OCI-LY7 (cell line): ENCODE results near the gene IL6R. TPM values are rescaled to one million over a fixed set of nuclear protein-coding genes. Genes with fewer than 3 reads are reported as not detected.

Source experiments
- BruUV-seq: library from RNA; stranded (reverse); fragments of 400-500 nt; replicated peaks from 2 replicates; lab custom pipeline; 2021; lab: Mats Ljungman, UMichigan
- CTCF ChIA-PET: fragments of 300-600 bp; sonication (Branson Sonifier 250); formaldehyde crosslinking; loops from one replicate; lab custom pipeline; 2022; ENCODE audit warnings: antibody characterized with exemption; ENCODE audit not compliant: unreplicated experiment; lab: Charles Lee
- POLR2A ChIA-PET: fragments of 300-600 bp; sonication (Branson Sonifier 250); formaldehyde crosslinking; loops from one replicate; lab custom pipeline; 2022; ENCODE audit warnings: antibody characterized with exemption; lab: Charles Lee
- DNase-seq: peaks from one replicate; pipeline ENCODE4 v3.0.0-alpha.2; 2015; ENCODE audit warnings: low spot score
- H2AFZ ChIP-seq: fragments of 200-600 bp; sonication (generic), shearing (Covaris generic); 2 replicates; pipeline ENCODE4 v1.6.1; 2014; ENCODE audit warnings: mild to moderate bottlenecking, antibody characterized with exemption, low read length, moderate library complexity
- H3K27ac ChIP-seq: fragments of 200-600 bp; sonication (generic); 2 replicates; pipeline ENCODE4 v1.5.1; 2014; ENCODE audit warnings: mixed run types, low read depth, mild to moderate bottlenecking, moderate library complexity, low read length, inconsistent platforms; ENCODE audit not compliant: poor library complexity, severe bottlenecking
- H3K36me3 ChIP-seq: fragments of 200-600 bp; sonication (generic); 2 replicates; pipeline ENCODE4 v1.6.1; 2014; ENCODE audit warnings: mild to moderate bottlenecking, antibody characterized with exemption, low read length, moderate library complexity, mixed read lengths; ENCODE audit not compliant: insufficient read depth
- H3K4me1 ChIP-seq: fragments of 200-600 bp; sonication (generic); 2 replicates; pipeline ENCODE4 v1.5.1; 2014; ENCODE audit warnings: mild to moderate bottlenecking, low read length; ENCODE audit not compliant: insufficient read depth, poor library complexity, severe bottlenecking
- H3K4me2 ChIP-seq: fragments of 200-600 bp; sonication (generic); 2 replicates; pipeline ENCODE4 v1.6.1; 2014; ENCODE audit warnings: mild to moderate bottlenecking, low read length
- H3K4me3 ChIP-seq: fragments of 200-600 bp; sonication (generic); 2 replicates; pipeline ENCODE4 v1.5.1; 2014; ENCODE audit warnings: mild to moderate bottlenecking, low read depth, low read length; ENCODE audit not compliant: poor library complexity, severe bottlenecking
- H3K79me2 ChIP-seq: fragments of 200-600 bp; sonication (generic); 2 replicates; pipeline ENCODE4 v1.6.1; 2016; ENCODE audit warnings: low read depth, mild to moderate bottlenecking, low read length, moderate library complexity, mixed read lengths; ENCODE audit not compliant: insufficient read depth
- H3K9me2 ChIP-seq: fragments of 200-600 bp; sonication (generic); 2 replicates; pipeline ENCODE4 v1.6.1; 2016; ENCODE audit warnings: mild to moderate bottlenecking, low read length, mixed read lengths; ENCODE audit not compliant: insufficient read depth
- H3K9me3 ChIP-seq: fragments of 200-600 bp; sonication (generic); 2 replicates; pipeline ENCODE4 v1.6.1; 2014; ENCODE audit warnings: mild to moderate bottlenecking, mixed run types, low read length, mixed read lengths
- H4K20me1 ChIP-seq: fragments of 200-600 bp; sonication (generic); 2 replicates; pipeline ENCODE4 v1.6.1; 2014; ENCODE audit warnings: mild to moderate bottlenecking, antibody characterized with exemption, low read length, moderate library complexity, mixed read lengths; ENCODE audit not compliant: insufficient read depth
- EZH2phosphoT487 ChIP-seq: fragments of 200-600 bp; sonication (generic); IDR thresholded peaks from 2 replicates; pipeline ENCODE4 v1.6.1; 2018; ENCODE audit warnings: low read depth, borderline replicate concordance, mild to moderate bottlenecking, mixed run types, antibody characterized with exemption, low read length, moderate library complexity, mixed read lengths
- intact Hi-C: fragments of 100-400 bp; cut with micrococcal nuclease; formaldehyde crosslinking; loops from one replicate; pipeline ENCODE4 v1.10.0; 2022; ENCODE audit not compliant: unreplicated experiment
- total RNA-seq, 2 experiments: library from RNA; depleted of rRNA in 1 of 2; stranded (reverse); fragments of >200 nt in 1 of 2; shearing (Covaris generic) in 1 of 2; gene quantifications; 2 replicates each; pipeline ENCODE4 v1.2.3, GENCODE V29; 2014 to 2022
- TF ChIP-seq, protein P1 (sequence below): fragments of 200-600 bp; sonication (generic); conservative IDR thresholded peaks from 2 replicates; pipeline ENCODE4 v1.5.1; 2014; ENCODE audit warnings: mild to moderate bottlenecking, antibody characterized with exemption, low read length, moderate library complexity, mixed read lengths

The IL6R gene
- total RNA-seq, 2 experiments from 2014 or later: not detected

DNA sequence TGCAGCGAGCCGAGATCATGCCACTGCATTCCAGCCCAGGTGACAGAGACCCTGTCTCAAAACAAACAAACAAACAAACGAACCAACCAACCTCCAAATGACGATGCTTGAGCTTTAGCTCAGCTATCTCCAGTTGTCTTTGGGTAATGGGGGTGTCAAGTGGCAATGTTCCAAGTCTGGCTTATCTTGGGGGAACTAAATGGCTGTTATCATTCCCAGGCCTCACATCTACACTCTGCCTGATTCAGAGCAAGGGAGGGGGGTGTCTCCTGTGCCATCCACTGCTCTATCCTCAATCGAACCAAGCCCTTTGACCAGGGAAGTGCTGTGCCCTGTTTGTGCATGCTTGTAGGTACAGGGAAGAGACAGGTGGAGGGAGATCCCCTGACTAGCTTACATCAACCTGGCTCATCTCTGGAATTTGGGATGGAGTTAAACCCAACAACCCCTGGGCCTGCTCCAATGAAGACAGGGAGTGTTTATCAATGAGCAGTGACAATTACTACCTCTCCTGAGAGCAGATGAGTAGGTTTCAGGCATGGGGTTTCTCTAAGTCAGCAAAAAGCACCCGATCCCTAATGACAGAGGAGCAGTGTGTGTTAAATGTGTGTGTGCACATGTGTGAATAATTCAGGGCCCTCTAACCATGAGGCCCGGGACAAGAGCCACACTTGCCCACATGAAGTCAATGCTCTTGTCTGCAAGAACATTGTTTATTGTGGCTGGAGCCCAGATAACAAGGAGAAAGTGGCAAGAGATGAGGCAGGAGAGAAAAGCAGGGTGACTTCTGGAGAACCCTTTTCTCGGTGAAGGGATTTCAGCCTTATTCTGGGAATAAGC, 20.3 kb upstream of the IL6R start:
- Histone ChIP-seq H3K27ac (no peak overlapping the region), H3K79me2 (no peaks in the 10 kb centered on the region), H3K4me1 (peaks cover 4% of the 10 kb centered on the region), H4K20me1 (no peaks in the 10 kb centered on the region), H3K4me3 (no peak overlapping the region), H3K9me2 (no peaks in the 10 kb centered on the region), H3K4me2 (no peak overlapping the region), H3K36me3 (no peaks in the 10 kb centered on the region), H3K9me3 (no peaks in the 10 kb centered on the region), H2AFZ (peak overlapping the region; percentile 72)
- no peak for DNase-seq
- POLR2A ChIA-PET: no interaction called here
- CTCF ChIA-PET: no interaction called here
- TF ChIP-seq EZH2phosphoT487: no peak
- TF ChIP-seq, protein P1, sequence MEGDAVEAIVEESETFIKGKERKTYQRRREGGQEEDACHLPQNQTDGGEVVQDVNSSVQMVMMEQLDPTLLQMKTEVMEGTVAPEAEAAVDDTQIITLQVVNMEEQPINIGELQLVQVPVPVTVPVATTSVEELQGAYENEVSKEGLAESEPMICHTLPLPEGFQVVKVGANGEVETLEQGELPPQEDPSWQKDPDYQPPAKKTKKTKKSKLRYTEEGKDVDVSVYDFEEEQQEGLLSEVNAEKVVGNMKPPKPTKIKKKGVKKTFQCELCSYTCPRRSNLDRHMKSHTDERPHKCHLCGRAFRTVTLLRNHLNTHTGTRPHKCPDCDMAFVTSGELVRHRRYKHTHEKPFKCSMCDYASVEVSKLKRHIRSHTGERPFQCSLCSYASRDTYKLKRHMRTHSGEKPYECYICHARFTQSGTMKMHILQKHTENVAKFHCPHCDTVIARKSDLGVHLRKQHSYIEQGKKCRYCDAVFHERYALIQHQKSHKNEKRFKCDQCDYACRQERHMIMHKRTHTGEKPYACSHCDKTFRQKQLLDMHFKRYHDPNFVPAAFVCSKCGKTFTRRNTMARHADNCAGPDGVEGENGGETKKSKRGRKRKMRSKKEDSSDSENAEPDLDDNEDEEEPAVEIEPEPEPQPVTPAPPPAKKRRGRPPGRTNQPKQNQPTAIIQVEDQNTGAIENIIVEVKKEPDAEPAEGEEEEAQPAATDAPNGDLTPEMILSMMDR: no peak
- no TSS peak for BruUV-seq
- intact Hi-C loops: no loop called here

DNA sequence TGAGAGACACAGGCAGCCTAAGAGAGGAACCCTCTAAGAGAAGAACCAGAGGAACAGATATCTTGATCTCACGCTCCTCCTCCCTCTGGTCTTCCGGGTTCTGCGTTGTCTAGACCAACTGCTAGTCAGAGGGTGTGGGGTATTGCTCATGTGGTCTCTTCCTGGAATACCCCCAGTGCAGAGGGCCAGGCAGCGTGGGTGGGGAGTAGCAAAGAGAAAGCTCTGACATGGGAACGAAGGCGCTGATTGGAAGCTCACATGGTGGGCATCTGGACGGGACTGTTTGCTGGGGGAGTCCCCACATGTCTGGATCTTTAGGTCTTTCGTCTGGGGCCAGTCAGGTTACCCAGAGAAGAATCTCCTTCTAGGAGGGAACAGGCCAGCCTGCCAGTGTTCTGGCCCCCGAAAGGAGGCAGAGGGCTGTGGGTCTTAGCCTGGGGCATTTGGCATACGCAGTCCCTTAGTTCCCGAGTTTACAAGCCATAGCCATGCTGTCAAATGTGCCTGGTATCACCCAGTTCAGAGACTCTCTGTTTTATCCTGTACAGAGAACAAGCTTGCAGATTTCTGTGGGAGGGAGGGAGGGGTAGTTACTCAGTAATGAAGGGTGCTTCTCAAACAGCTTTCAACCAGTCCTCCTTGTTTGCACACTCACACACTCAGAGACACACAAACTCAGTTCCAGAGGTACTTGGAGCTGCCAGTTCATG, 18.3 kb upstream of the IL6R start:
- intact Hi-C loops: no loop called here
- Histone ChIP-seq H3K36me3 (no peaks in the 10 kb centered on the region), H3K9me3 (no peaks in the 10 kb centered on the region), H3K4me3 (no peak overlapping the region), H4K20me1 (no peaks in the 10 kb centered on the region), H2AFZ (peak overlapping the region; percentile 87), H3K79me2 (no peaks in the 10 kb centered on the region), H3K9me2 (no peaks in the 10 kb centered on the region), H3K4me2 (peak overlapping the region; percentile 4; the same call in 1 of the 2 replicates), H3K27ac (no peak overlapping the region), H3K4me1 (peaks cover 4% of the 10 kb centered on the region)
- BruUV-seq: no TSS peak
- no peak for TF ChIP-seq EZH2phosphoT487
- TF ChIP-seq, protein P1: no peak
- CTCF ChIA-PET: no interaction called here
- POLR2A ChIA-PET: interaction anchor here (0.7 to 1.0 kb wide), 2 partner anchors 39 to 506 kb away, joined by 3 read pairs; no protein-coding TSS in a partner anchor
- peak; percentile 11 for DNase-seq
